Parathyroid adenoma (tissue), 2 donors: ENCODE results near the gene CAB39.

Experiments used
- H2AFZ ChIP-seq: fragments of 300-600 bp; sonication (generic); one replicate; pipeline ENCODE4 v1.7.0; 2017; ENCODE audit warnings: antibody characterized with exemption, mild to moderate bottlenecking
- H3K27ac ChIP-seq: fragments of 300-600 bp; sonication (generic); one replicate; pipeline ENCODE4 v1.7.0; 2017
- H3K27me3 ChIP-seq: fragments of 300-600 bp; sonication (generic); one replicate; pipeline ENCODE4 v1.7.0; 2017; ENCODE audit warnings: low read length; ENCODE audit not compliant: control insufficient read depth, insufficient read depth
- H3K36me3 ChIP-seq: fragments of 300-600 bp; sonication (generic); one replicate; pipeline ENCODE4 v1.7.0; 2017; ENCODE audit warnings: low read length; ENCODE audit not compliant: control insufficient read depth, insufficient read depth
- H3K4me1 ChIP-seq: fragments of 300-600 bp; sonication (generic); one replicate; pipeline ENCODE4 v1.7.0; 2017; ENCODE audit warnings: control low read depth
- H3K4me2 ChIP-seq: fragments of 300-600 bp; sonication (generic); one replicate; pipeline ENCODE4 v1.7.0; 2017; ENCODE audit warnings: low read length
- H3K4me3 ChIP-seq: fragments of 300-600 bp; sonication (generic); one replicate; pipeline ENCODE4 v1.7.0; 2017; ENCODE audit warnings: low read depth, low read length
- H3K79me2 ChIP-seq: fragments of 300-600 bp; sonication (generic); one replicate; pipeline ENCODE4 v1.7.0; 2017; ENCODE audit warnings: control low read depth
- H3K9ac ChIP-seq: fragments of 300-600 bp; sonication (generic); one replicate; pipeline ENCODE4 v1.7.0; 2017; ENCODE audit warnings: mild to moderate bottlenecking
- H3K9me3 ChIP-seq: fragments of 300-600 bp; sonication (generic); one replicate; pipeline ENCODE4 v1.7.0; 2017; ENCODE audit warnings: low read length; ENCODE audit not compliant: control insufficient read depth
- CTCF ChIP-seq: fragments of 300-600 bp; sonication (generic); IDR thresholded peaks from one replicate; pipeline ENCODE4 v1.7.0; 2017; ENCODE audit warnings: antibody characterized with exemption, mild to moderate bottlenecking
- donor health status: primary hyperparathyroidism.

CAB39 gene

GRCh38 chr2:230830428-230830827, 117.8 kb downstream of the CAB39 start:
- H2AFZ ChIP-seq: no peak overlapping the region
- no peak overlapping the region for H3K9ac ChIP-seq
- H3K4me1 ChIP-seq: no peaks in the 10 kb centered on the region
- TF ChIP-seq CTCF: no peak
- no peaks in the 10 kb centered on the region for H3K9me3 ChIP-seq
- no peak overlapping the region for H3K4me2 ChIP-seq
- no peak overlapping the region for H3K27ac ChIP-seq
- no peaks in the 10 kb centered on the region for H3K36me3 ChIP-seq
- H3K79me2 ChIP-seq: no peaks in the 10 kb centered on the region
- no peak overlapping the region for H3K4me3 ChIP-seq
- H3K27me3 ChIP-seq: peaks cover 3% of the 10 kb centered on the region

- Histone ChIP-seq H3K4me1 (no peaks in the 10 kb centered on the region), H3K36me3 (no peaks in the 10 kb centered on the region), H3K9ac (no peak overlapping the region), H3K4me2 (no peak overlapping the region), H3K79me2 (no peaks in the 10 kb centered on the region), H3K9me3 (no peaks in the 10 kb centered on the region), H3K27me3 (no peaks in the 10 kb centered on the region), H2AFZ (no peak overlapping the region), H3K4me3 (no peak overlapping the region), H3K27ac (no peak overlapping the region)
- no peak for TF ChIP-seq CTCF
Measured at GRCh38 chr2:230840301-230840700, 127.7 kb downstream of the CAB39 start.

- Histone ChIP-seq H3K36me3 (no peaks in the 10 kb centered on the region), H3K27ac (no peak overlapping the region), H3K79me2 (no peaks in the 10 kb centered on the region), H3K4me3 (no peak overlapping the region), H2AFZ (no peak overlapping the region), H3K27me3 (no peaks in the 10 kb centered on the region), H3K9me3 (no peaks in the 10 kb centered on the region), H3K4me2 (no peak overlapping the region), H3K9ac (no peak overlapping the region), H3K4me1 (no peaks in the 10 kb centered on the region)
- TF ChIP-seq CTCF: no peak
Measured at GRCh38 chr2:230842473-230842872, 129.8 kb downstream of the CAB39 start.

GRCh38 chr2:230843132-230843531, 130.5 kb downstream of the CAB39 start:
- H3K27ac ChIP-seq: no peak overlapping the region
- no peak for TF ChIP-seq CTCF
- H3K9ac ChIP-seq: no peak overlapping the region
- H3K27me3 ChIP-seq: no peaks in the 10 kb centered on the region
- H3K4me2 ChIP-seq: no peak overlapping the region
- H2AFZ ChIP-seq: no peak overlapping the region
- H3K4me1 ChIP-seq: no peaks in the 10 kb centered on the region
- no peak overlapping the region for H3K4me3 ChIP-seq
- no peaks in the 10 kb centered on the region for H3K9me3 ChIP-seq
- H3K79me2 ChIP-seq: no peaks in the 10 kb centered on the region
- no peaks in the 10 kb centered on the region for H3K36me3 ChIP-seq

GRCh38 chr2:230846360-230846759, 133.7 kb downstream of the CAB39 start:
- Histone ChIP-seq H3K9me3 (no peaks in the 10 kb centered on the region), H3K4me2 (no peak overlapping the region), H3K4me3 (no peak overlapping the region), H3K4me1 (no peaks in the 10 kb centered on the region), H3K79me2 (no peaks in the 10 kb centered on the region), H3K36me3 (no peaks in the 10 kb centered on the region), H3K27me3 (no peaks in the 10 kb centered on the region), H3K9ac (no peak overlapping the region), H2AFZ (no peak overlapping the region), H3K27ac (no peak overlapping the region)
- TF ChIP-seq CTCF: no peak
